ENCODE measurements around the gene ISOC1.

ISOC1 gene

DNA sequence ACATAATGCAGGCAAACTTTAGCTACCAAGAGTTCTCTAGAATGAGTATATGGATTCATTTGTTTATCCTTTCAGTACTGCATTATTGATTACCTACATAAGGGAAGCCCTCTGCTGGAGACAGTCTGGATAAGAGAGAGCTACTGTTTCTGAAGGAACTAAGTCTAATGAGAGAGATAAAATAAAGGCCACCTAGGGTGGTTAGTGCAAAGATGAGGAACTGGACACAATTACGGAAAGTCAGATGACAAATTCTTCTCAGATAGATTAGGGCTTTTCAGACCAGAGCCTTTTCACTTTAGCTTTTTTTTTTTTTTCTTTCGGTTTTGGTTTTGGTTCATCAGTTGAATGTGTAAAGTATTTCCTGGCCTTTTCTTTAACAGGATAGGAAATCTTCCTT, 31.3 kb downstream of the ISOC1 start:
- no peak for DNase-seq (ENCODE audit: low spot score)

DNA sequence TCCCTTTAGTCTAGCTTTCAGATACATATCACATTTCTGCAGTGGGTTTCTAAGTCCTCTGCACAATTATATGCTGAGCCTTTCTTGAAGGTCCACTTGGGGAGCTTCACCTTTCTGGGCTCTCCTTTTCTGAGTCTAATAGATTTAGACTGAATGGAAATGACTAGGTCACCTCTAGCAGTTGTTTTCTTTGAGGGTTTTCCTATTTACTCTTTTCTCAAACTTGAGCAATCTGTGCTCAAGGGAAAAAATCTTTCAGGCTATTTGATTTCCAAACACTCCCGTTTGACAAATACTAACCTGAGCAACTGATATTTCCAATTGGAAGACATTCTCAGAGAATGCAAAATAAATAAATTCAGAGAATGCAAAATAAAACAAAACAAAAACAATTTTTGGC, 39.0 kb downstream of the ISOC1 start:
- no peak for DNase-seq (ENCODE audit: low spot score)

DNA sequence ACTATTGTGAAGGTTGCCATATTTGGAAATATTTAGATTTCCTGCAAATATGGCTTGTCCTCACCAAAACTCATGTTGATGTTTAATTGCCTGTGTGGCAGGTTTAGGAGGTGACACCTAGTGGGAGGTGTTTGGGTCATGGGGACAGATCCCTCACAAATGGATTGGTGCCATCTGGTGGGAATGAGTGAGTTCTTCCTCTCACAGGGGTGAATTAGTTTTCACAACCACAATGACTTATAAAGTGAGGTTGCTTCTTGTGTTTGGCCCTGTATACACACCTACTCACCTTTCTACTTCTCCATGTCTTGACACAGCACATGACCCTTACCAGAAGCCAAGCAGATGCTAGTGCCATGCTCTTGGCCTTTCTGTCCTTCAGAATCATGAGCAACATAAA, 41.1 kb downstream of the ISOC1 start:
- DNase-seq (ENCODE audit: low spot score), result peak; percentile 24

DNA sequence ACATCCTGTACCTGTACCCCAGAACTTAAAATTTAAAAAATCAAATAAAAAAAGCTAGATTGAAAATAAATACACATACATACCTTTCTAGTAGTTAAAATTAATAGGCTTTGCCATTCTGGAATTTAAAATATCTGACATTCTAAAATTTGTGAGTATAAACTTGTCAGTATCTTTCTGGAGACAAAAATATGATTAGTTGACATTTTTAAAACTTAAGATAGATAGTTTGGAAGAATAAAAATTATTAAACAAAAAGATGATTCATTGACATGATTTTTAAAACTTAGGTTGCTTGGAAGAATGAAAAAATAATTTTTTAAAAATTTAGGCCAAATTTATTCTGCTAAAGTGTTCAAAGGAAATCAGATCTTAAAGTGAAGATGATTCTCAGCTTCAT, 43.1 kb downstream of the ISOC1 start:
- DNase-seq (ENCODE audit: low spot score), result no peak

DNA sequence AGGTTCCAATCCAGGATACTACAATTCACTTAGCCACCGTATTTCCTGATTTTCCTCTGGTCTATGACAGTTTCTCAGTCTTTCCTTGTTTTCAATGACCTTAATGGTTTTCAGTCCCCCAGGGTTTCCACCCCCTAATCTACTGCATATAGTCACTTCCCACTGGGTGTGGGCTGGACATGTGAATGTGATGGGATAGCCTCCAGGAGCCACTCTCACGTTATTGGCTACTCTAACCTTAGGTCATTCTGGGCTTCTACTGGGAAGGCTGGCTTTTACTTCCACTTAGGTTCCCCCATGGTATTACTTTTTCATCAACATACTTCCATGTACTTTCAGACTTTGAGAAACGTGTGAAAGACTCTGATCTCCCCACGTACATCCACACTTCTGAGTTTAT, 46.5 kb downstream of the ISOC1 start:
- no peak for DNase-seq (ENCODE audit: low spot score)

DNA sequence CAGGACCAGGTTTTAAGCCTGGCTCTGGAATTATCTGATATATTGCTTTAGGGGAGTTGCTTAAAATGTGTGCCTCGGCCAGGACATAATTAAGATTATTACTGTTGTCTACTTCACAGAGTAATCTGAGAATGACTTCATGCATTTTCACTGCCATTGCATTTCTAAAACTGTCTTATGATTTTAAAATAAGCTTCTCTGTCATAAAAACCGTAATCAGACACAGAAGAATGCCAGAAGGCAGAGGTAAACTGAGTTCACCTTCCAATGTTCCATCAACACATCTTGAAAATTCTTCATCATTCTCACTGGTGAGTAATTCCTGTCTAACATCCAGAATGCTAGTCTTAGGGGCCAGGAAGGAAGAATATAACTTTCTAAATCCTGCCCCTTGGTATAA, 47.1 kb downstream of the ISOC1 start:
- no peak for DNase-seq (ENCODE audit: low spot score)

DNA sequence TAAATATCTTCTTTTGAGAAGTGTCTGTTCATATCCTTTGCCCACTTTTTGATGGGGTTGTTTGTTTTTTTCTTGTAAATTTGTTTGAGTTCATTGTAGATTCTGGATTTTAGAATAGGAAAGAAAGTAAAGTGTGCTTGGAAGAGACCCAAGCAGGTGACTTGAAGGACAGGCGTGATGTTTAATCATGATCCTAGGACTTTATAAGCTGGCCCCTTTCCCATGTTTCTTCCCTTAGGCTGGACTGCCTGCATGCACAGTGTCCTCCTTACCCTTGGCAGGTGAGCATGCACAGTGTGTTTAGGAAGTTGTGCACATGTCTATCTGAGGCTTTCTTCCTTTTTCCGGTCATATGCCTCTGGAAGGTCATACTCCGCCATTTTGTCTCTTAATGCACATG, 61.3 kb downstream of the ISOC1 start:
- DNase-seq (ENCODE audit: low spot score), result no peak

DNA sequence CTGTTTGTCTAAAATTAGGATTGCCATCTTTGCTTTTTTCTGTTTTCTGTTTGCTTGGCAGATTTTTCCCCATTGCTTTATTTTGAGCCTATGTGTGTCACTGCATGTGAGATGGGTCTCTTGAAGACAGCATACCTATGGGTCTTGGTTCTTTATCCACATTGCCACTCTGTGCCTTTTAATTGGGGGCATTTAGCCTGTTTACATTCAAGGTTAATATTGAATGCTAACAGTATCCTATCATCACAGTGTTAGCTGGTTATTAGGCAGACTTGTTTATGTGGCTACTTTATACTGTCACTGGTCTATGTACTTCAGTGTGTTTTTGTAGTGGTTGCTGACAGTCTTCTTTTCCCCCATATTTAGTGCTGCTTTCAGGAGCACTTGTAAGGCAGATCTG, 67.3 kb downstream of the ISOC1 start:
- DNase-seq (ENCODE audit: low spot score), result no peak
